ENCODE results near the gene SPDYE17. TPM values are rescaled to one million over a fixed set of nuclear protein-coding genes. Genes with fewer than 3 reads are reported as not detected.
"Not testable (repeated sequence)": the region's sequence is repeated elsewhere in the genome, so short reads cannot be mapped to it uniquely, and the experiment has no call there.

The SPDYE17 gene
- total RNA-seq, 1 experiment from 2014 or later: not detected

DNA sequence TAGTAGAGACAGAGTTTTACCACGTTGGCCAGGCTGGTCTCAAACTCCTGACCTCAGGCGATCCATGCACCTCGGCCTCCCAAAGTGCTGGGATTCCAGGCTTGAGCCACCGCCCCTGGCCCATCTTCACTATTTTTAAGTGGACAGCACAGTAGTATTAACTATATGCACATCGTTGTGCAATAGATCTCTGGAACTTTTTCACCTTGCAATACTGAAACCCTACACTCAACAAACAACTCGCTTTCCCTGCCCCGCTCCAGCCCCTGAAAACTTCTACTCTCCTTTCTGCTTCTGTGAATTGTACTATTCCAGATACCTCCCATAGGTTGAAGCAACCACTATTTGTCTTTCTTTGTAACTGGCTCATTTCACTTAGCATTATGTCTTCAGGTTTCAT is 33.7 kb upstream of the SPDYE17 start:
- H2AFZ ChIP-seq (ENCODE audit: low read length); H3K18ac ChIP-seq (ENCODE audit: insufficient read length, low read depth, low read length); H3K27ac ChIP-seq (ENCODE audit: insufficient read length, low read depth, low read length); H3K4me1 ChIP-seq (ENCODE audit: insufficient read depth, low read length); H2AK5ac ChIP-seq (ENCODE audit: insufficient read length, low read length); H3K14ac ChIP-seq (ENCODE audit: insufficient read depth, low read length); H3K9me3 Mint-ChIP-seq; H3K79me2 ChIP-seq (ENCODE audit: insufficient read depth, low read length); H2BK15ac ChIP-seq (ENCODE audit: low read depth, low read length); H4K20me1 ChIP-seq (ENCODE audit: control insufficient read depth, insufficient read depth, insufficient read length); H3K27ac Mint-ChIP-seq; H2BK5ac ChIP-seq (ENCODE audit: insufficient read length, low read length); H4K91ac ChIP-seq (ENCODE audit: insufficient read length, low read depth, low read length); H3K27me3 Mint-ChIP-seq (ENCODE audit: low read depth); H3K27me3 ChIP-seq (ENCODE audit: insufficient read depth, low read length); H3K79me1 ChIP-seq (ENCODE audit: insufficient read depth, low read depth, low read length, poor library complexity, severe bottlenecking); H3K4me1 Mint-ChIP-seq; H3K56ac ChIP-seq (ENCODE audit: insufficient read length, low read depth, low read length); H4K8ac ChIP-seq (replicated peaks; ENCODE audit: insufficient read length, low read depth, low read length); H3K23ac ChIP-seq (ENCODE audit: insufficient read length, low read depth, low read length); H3K4me3 Mint-ChIP-seq; H2BK120ac ChIP-seq (ENCODE audit: low read depth, low read length, poor library complexity, severe bottlenecking); H3K9ac ChIP-seq (ENCODE audit: extremely low read depth, insufficient read length, low read length); H3K4ac ChIP-seq (ENCODE audit: low read depth, low read length); H4K5ac ChIP-seq (ENCODE audit: insufficient read length, low read depth, low read length); DNase-seq; H3K23me2 ChIP-seq (ENCODE audit: insufficient read length, low read depth, low read length, poor library complexity, severe bottlenecking); H3K9me3 ChIP-seq (ENCODE audit: control insufficient read depth, low read depth, low read length); H2BK20ac ChIP-seq (ENCODE audit: low read depth, low read length, poor library complexity, severe bottlenecking); H3T11ph ChIP-seq (ENCODE audit: low read length); H3K4me2 ChIP-seq (ENCODE audit: insufficient read depth, insufficient read length, low read length); H2BK12ac ChIP-seq (ENCODE audit: insufficient read length, low read depth, low read length): not testable (repeated sequence)
- WGBS (ENCODE audit: extremely low coverage, insufficient read length, low lambda C conversion rate): no CpG with 5 or more reads among the region's 7 CpGs
- H3K36me3 Mint-ChIP-seq (ENCODE audit: insufficient read depth in 1 of 3, low read depth in 3 of 3): peaks cover 4 to 12% (median 10%) of the 10 kb centered on the region in 3 experiments; a peak in 4 of 7 replicates

DNA sequence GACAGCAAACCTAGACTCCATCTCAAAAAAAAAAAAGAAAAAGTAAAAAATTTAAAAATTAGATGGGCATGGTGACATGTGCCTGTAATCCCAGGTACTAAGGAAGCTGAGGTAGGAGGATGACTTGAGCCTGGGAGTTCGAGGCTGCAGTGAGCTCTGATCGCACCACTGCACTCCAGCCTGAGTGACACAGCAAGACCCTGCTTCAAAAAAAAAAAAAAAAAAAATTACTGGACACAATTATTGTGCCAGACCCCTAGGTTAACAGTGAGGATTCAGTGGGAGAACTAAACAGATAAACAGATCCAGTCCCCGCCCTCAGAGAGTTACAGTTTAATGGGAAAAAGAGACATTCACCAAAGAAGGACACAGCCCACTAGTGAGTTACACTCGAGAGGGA is 31.6 kb upstream of the SPDYE17 start:
- not testable (repeated sequence) for H3K79me2 ChIP-seq (ENCODE audit: insufficient read depth, low read length); H4K20me1 ChIP-seq (ENCODE audit: control insufficient read depth, insufficient read depth, insufficient read length); H2BK15ac ChIP-seq (ENCODE audit: low read depth, low read length); H2BK120ac ChIP-seq (ENCODE audit: low read depth, low read length, poor library complexity, severe bottlenecking); DNase-seq; H3K36me3 Mint-ChIP-seq (ENCODE audit: insufficient read depth in 1 of 3, low read depth in 3 of 3); H4K8ac ChIP-seq (replicated peaks; ENCODE audit: insufficient read length, low read depth, low read length); H3K18ac ChIP-seq (ENCODE audit: insufficient read length, low read depth, low read length); H3K9ac ChIP-seq (ENCODE audit: extremely low read depth, insufficient read length, low read length); H3T11ph ChIP-seq (ENCODE audit: low read length); H4K5ac ChIP-seq (ENCODE audit: insufficient read length, low read depth, low read length); H3K27ac Mint-ChIP-seq; H3K14ac ChIP-seq (ENCODE audit: insufficient read depth, low read length); H3K79me1 ChIP-seq (ENCODE audit: insufficient read depth, low read depth, low read length, poor library complexity, severe bottlenecking); H3K4me1 ChIP-seq (ENCODE audit: insufficient read depth, low read length); H2BK20ac ChIP-seq (ENCODE audit: low read depth, low read length, poor library complexity, severe bottlenecking); H3K4me1 Mint-ChIP-seq; H4K91ac ChIP-seq (ENCODE audit: insufficient read length, low read depth, low read length); H2BK12ac ChIP-seq (ENCODE audit: insufficient read length, low read depth, low read length); H3K4ac ChIP-seq (ENCODE audit: low read depth, low read length); H3K27me3 Mint-ChIP-seq (ENCODE audit: low read depth); H2BK5ac ChIP-seq (ENCODE audit: insufficient read length, low read length); H3K9me3 Mint-ChIP-seq; H3K9me3 ChIP-seq (ENCODE audit: control insufficient read depth, low read depth, low read length); H3K27me3 ChIP-seq (ENCODE audit: insufficient read depth, low read length); H3K27ac ChIP-seq (ENCODE audit: insufficient read length, low read depth, low read length); H2AFZ ChIP-seq (ENCODE audit: low read length); H3K4me3 Mint-ChIP-seq; H3K23me2 ChIP-seq (ENCODE audit: insufficient read length, low read depth, low read length, poor library complexity, severe bottlenecking); H3K23ac ChIP-seq (ENCODE audit: insufficient read length, low read depth, low read length); H2AK5ac ChIP-seq (ENCODE audit: insufficient read length, low read length); H3K56ac ChIP-seq (ENCODE audit: insufficient read length, low read depth, low read length); H3K4me2 ChIP-seq (ENCODE audit: insufficient read depth, insufficient read length, low read length)
- no CpG with 5 or more reads among the region's 4 CpGs for WGBS (ENCODE audit: extremely low coverage, insufficient read length, low lambda C conversion rate)

Data from H9 (cell line).